Memory B cell (primary cell): Measurements from ENCODE around the gene FBXO38.
"Not testable (repeated sequence)": the region's sequence is repeated elsewhere in the genome, so short reads cannot be mapped to it uniquely, and the experiment has no call there.

ENCODE experiments used
- ATAC-seq: fragments of 150-1000 bp; cut with Tn5 transposase; 2 replicates; pipeline ENCODE4 v1.10.0; 2021; ENCODE audit warnings: low read depth, mild to moderate bottlenecking, moderate library complexity
- DNase-seq, 2 donors: peaks; one replicate each; pipeline ENCODE4 v3.0.0; 2022; ENCODE audit warnings: low spot score in 2 of 2
- H3K27ac Mint-ChIP-seq: one replicate; pipeline ENCODE4 v1.8.0; 2022; ENCODE audit warnings: mild to moderate bottlenecking, moderate library complexity, mixed read lengths
- H3K27me3 Mint-ChIP-seq: one replicate; pipeline ENCODE4 v1.8.0; 2022; ENCODE audit warnings: mixed read lengths
- H3K36me3 Mint-ChIP-seq: one replicate; pipeline ENCODE4 v1.8.0; 2022; ENCODE audit warnings: mild to moderate bottlenecking, mixed read lengths
- H3K4me1 Mint-ChIP-seq: one replicate; pipeline ENCODE4 v1.8.0; 2022; ENCODE audit warnings: mixed read lengths
- H3K4me3 Mint-ChIP-seq: one replicate; pipeline ENCODE4 v1.8.0; 2022; ENCODE audit warnings: mild to moderate bottlenecking, moderate library complexity, mixed read lengths
- H3K9me3 Mint-ChIP-seq: one replicate; pipeline ENCODE4 v1.8.0; 2022; ENCODE audit warnings: mixed read lengths

FBXO38 gene

DNA sequence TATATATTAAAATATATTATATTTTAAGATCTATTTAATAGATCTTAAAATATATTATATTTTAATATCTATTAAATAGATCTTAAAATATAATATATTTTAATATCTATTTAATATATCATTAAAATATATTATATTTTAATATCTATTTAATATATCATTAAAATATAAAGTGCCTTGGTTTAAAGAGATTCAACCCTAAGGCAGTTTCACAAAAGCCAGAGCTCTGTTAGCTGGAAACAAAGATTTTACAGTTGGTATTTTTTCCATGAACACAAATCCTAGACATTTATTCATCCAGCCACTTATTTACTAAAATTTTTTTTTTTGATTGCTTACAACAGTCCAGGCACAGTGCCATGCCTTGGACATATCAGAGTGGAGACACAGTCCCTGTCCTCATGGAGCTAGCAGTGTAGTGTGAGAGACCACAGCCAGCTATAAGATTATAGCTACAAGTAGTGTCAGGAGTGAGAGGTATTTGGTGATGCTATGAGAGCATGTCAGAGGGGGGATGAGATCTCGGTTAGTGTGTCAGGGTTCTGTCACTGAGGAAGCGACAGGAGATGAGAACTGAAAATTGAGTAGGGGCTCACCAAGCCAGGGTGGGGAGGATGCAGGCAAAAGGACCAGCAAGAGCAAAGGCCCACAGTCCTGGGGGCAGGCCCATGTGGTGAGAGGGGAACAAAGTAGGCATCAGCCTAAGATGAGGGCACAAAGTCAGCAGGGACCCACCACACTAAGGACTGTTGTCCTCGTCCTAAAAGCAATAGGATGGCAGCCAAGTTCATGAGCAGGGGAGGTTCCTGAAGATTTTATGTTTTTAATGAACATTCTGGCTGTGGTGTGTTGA is 74.5 kb downstream of the FBXO38 start:
- no peaks in the 10 kb centered on the region for H3K9me3 Mint-ChIP-seq
- peaks cover 20% of the 10 kb centered on the region for H3K27me3 Mint-ChIP-seq
- no peak for DNase-seq
- H3K4me3 Mint-ChIP-seq = no peak overlapping the region
- peaks cover 2% of the 10 kb centered on the region for H3K4me1 Mint-ChIP-seq
- no peaks in the 10 kb centered on the region for H3K36me3 Mint-ChIP-seq
- no peak overlapping the region for H3K27ac Mint-ChIP-seq
- ATAC-seq = no peak

DNA sequence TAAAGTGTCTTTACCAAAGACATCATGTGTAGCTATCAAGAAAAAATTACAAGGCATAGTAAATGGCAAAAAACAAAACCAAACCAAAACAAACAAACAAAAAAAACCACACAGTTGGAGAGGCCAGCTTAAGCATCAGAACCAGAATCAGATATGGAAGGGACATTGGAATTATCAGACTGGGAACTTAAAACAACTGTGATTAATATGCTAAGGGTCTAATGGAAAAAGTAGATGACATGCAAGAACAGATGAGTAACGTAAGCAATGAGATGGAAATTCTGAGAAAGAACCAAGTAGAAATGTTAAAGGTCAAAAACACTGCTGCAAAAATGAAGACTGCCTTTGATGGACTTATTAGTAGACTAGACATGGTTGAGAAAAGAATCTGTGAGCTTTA is 75.9 kb downstream of the FBXO38 start:
- peaks cover 2% of the 10 kb centered on the region for H3K4me1 Mint-ChIP-seq
- no peaks in the 10 kb centered on the region for H3K9me3 Mint-ChIP-seq
- H3K27me3 Mint-ChIP-seq = peaks cover 16% of the 10 kb centered on the region
- DNase-seq (no peak), ATAC-seq (no peak)
- no peak overlapping the region for H3K27ac Mint-ChIP-seq
- H3K36me3 Mint-ChIP-seq = no peaks in the 10 kb centered on the region
- H3K4me3 Mint-ChIP-seq = no peak overlapping the region

DNA sequence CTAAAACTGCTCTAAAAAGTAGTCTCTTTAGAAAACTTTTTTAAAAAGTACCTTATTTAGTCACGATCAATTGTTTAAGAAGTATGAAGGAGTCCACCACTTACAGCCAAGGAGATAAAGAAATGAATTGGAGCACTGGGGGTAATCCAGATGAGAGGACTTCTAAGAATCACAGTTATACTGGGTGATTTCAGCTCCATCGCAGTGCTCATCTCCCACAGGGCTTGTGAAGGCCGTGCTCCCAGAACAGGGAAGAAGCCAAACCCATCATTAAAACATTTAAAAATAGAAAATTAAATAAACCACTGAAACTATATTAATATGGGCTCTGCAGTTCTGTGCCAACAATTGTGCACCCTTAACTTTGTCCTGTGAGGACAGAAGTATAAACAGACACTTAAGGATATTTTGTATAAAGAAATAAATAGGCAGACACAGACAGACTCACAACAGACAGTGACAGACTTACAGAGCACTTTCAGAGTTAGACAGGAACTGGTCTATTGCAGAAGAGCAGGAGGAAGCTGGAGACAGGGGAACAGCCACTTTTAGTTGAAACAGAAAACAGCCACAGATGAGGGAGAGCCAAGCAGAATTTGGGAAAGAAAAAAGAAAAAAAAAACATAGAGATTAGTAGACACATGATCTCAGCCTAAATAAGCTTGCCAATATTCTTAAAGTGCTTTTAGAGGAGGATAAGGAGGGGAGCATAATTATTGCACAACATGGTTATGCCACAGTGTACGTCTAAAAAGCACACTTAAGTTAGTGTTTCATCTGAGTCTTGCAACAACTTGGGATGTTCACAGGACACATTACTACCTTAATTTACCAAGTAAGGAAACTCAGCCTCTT is 81.8 kb downstream of the FBXO38 start:
- no peak overlapping the region for H3K4me3 Mint-ChIP-seq
- no peaks in the 10 kb centered on the region for H3K27me3 Mint-ChIP-seq
- no peaks in the 10 kb centered on the region for H3K4me1 Mint-ChIP-seq
- no peak for ATAC-seq
- no peaks in the 10 kb centered on the region for H3K36me3 Mint-ChIP-seq
- DNase-seq = no peak
- H3K27ac Mint-ChIP-seq = no peak overlapping the region
- H3K9me3 Mint-ChIP-seq = no peaks in the 10 kb centered on the region

DNA sequence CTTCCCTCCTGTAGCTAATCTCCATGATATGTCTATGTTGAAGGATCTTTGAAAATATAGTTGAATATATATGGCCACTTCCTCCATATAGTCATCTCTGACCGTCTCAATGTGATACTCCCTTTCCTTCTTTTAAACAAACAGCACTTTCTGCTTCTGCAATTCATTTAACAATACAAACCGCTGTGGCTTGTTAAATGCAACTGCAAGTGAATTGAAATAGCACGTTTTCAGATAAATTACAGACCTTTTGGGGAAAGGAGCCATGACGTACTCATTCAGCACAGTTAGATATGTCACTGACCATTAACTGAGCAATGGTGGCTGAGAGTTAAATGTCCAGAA is 82.5 kb downstream of the FBXO38 start:
- no peak for ATAC-seq
- Mint-ChIP-seq H3K9me3 (no peaks in the 10 kb centered on the region), H3K4me3 (no peak overlapping the region), H3K36me3 (no peaks in the 10 kb centered on the region), H3K27me3 (no peaks in the 10 kb centered on the region), H3K27ac (no peak overlapping the region), H3K4me1 (no peaks in the 10 kb centered on the region)
- DNase-seq = no peak

DNA sequence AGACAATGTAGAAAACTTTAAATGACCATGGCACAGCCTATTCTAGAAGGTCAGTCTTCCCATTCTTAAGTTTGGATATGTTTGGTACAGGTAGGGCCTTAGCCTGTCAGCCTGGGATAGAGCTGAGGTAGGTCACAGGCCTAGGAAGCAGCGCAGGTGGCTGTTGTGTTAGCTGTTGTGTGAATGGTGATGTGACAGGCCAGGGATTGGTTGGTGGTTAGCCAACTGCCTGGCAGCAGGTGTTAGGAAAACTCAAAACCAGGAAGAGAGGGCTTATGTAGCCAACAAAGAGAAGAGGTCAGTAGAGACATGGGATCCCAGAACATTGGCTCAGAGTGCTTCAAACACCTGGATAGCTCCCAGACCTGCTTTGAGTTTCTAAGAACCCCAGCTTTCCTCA is 84.2 kb downstream of the FBXO38 start:
- no peak for DNase-seq
- H3K4me3 Mint-ChIP-seq = no peak overlapping the region
- ATAC-seq = no peak
- peaks cover 5% of the 10 kb centered on the region for H3K27me3 Mint-ChIP-seq
- no peaks in the 10 kb centered on the region for H3K36me3 Mint-ChIP-seq
- H3K4me1 Mint-ChIP-seq = no peaks in the 10 kb centered on the region
- no peak overlapping the region for H3K27ac Mint-ChIP-seq
- H3K9me3 Mint-ChIP-seq = no peaks in the 10 kb centered on the region

DNA sequence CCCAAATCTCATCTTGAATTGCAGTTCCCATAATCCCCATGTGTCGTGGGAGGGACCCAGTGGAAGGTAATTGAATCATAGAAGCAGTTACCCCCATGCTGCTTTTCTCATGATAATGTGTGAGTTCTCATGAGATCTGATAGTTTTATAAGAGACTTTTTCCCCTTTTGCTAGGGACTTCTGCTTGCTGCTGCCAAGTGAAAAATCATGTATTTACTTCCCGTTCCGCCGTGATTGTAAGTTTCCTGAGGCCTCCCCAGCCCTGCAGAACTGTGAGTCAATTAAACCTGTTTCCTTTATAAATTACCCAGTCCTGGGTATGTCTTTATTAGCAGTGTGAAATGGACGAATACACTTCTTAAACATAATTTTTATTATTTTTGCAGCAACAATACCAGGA is 85.0 kb downstream of the FBXO38 start:
- H3K27me3 Mint-ChIP-seq, H3K27ac Mint-ChIP-seq, H3K36me3 Mint-ChIP-seq, H3K4me1 Mint-ChIP-seq, H3K9me3 Mint-ChIP-seq, ATAC-seq, DNase-seq, H3K4me3 Mint-ChIP-seq: not testable (repeated sequence)

DNA sequence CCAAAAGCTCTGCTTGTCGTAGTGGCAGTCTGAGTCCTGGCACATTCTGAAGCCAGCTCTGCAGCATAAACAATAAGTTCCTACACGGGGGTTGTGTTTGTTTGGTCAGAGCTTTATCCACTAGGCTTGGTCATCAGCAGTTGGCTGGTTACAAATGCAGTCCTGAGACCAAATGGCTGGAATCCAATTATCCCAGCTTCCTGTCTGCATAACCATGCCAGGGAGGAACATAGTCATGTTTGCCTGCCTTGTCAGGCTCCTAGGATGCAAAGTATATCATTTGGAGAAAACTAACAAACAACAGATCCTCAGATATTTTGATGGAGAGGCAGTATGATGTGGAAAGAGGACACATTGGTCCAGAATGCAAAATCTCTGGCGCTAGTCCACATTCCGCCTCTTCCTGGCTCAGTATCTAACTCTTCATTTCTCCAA is 85.8 kb downstream of the FBXO38 start:
- Mint-ChIP-seq H3K27ac (no peak overlapping the region), H3K36me3 (no peaks in the 10 kb centered on the region), H3K9me3 (no peaks in the 10 kb centered on the region), H3K4me1 (no peaks in the 10 kb centered on the region), H3K27me3 (peaks cover 5% of the 10 kb centered on the region), H3K4me3 (no peak overlapping the region)
- no peak for DNase-seq
- no peak for ATAC-seq

DNA sequence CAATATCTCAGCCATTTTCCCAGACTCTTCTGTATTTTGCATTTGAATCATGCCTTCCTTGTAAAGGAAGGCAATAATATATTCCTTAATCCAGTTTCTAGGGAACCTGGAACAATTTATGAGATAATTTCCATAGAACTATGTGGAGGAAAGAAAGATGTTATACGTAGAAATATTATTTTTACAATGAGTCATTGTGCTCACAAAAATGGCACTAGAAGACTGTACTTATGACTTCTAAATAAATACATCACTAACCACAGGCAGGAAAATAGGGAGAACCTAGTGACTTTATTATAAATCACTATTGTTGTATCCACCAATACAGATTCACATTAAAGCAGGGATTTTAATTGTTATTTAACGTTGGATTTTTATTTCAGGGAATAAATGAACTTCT is 87.6 kb downstream of the FBXO38 start:
- peaks cover 5% of the 10 kb centered on the region for H3K27me3 Mint-ChIP-seq
- no peaks in the 10 kb centered on the region for H3K36me3 Mint-ChIP-seq
- ATAC-seq (no peak), DNase-seq (no peak)
- no peak overlapping the region for H3K4me3 Mint-ChIP-seq
- H3K9me3 Mint-ChIP-seq = no peaks in the 10 kb centered on the region
- no peaks in the 10 kb centered on the region for H3K4me1 Mint-ChIP-seq
- no peak overlapping the region for H3K27ac Mint-ChIP-seq

DNA sequence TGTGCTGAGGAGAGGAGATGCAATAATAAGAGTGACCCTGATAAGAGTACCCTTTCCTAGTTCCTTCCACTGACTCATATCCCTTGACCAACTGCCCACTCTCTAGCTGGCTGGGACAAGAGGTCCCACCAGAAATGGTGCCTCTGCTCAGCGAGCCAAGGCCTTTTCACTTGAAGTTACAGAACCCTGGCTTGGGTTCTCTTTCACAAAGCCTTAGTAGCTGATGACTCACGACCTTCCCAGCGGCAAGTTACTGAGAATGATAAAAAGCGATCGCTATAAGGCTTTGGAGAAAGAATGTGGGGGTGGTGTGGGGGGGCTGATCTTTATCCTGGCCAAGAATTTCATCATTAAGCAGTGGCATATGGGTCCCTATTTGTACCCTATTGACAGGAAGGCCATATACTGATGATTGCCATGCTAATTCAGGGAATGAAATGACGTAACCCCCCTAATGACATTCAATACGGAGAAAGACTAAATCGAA is 90.3 kb downstream of the FBXO38 start:
- DNase-seq (no peak), ATAC-seq (no peak)
- Mint-ChIP-seq H3K4me1 (no peaks in the 10 kb centered on the region), H3K27ac (no peak overlapping the region), H3K27me3 (peaks cover 16% of the 10 kb centered on the region), H3K9me3 (no peaks in the 10 kb centered on the region), H3K36me3 (no peaks in the 10 kb centered on the region), H3K4me3 (no peak overlapping the region)

DNA sequence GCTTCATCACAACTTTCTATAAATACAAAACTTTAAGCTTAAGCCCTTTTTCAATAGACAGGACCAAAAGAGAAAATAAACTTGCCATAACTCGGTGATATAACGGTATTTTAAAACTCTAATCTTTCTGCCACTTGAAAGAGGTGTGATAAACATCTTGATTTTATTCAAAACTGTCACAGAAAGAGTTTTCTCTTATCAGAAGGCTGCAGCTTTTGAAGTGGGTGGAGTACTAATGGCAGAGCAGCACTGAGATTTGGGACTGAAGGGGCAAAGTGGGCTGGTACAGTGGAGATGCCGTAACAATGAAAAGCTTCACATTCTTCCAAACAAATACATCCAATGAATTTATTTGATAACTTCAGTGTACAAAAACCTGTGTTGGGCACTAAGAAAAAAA is 92.5 kb downstream of the FBXO38 start:
- Mint-ChIP-seq H3K36me3 (no peaks in the 10 kb centered on the region), H3K4me1 (no peaks in the 10 kb centered on the region)
- DNase-seq = no peak

DNA sequence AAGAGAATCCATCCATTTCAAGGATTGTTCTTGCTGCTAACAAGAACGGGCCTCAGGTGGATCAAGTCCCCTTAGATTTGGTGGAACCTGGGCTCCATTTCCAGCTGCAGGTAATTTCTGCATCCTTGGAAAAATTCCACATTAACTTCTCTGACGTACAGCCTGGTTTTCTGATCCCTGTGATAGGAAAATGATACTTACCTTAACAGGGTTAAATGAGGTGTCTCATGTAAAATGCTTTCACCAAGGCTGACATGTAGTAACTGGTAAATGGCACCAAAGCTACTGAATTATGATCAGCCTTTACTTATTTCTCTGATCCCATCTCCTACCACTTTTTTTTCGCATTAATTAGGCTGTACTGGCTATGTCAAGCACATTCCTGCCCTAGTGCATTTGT is 93.7 kb downstream of the FBXO38 start:
- no peaks in the 10 kb centered on the region for H3K9me3 Mint-ChIP-seq
- no peak overlapping the region for H3K27ac Mint-ChIP-seq
- ATAC-seq = no peak
- H3K36me3 Mint-ChIP-seq = no peaks in the 10 kb centered on the region
- peaks cover 16% of the 10 kb centered on the region for H3K27me3 Mint-ChIP-seq
- H3K4me3 Mint-ChIP-seq = no peak overlapping the region
- no peak for DNase-seq
- H3K4me1 Mint-ChIP-seq = peaks cover 2% of the 10 kb centered on the region

More for the DNA sequence above, 92.5 kb downstream of the FBXO38 start:
- no peak overlapping the region for H3K4me3 Mint-ChIP-seq
- no peaks in the 10 kb centered on the region for H3K9me3 Mint-ChIP-seq
- peaks cover 16% of the 10 kb centered on the region for H3K27me3 Mint-ChIP-seq
- ATAC-seq = no peak
- no peak overlapping the region for H3K27ac Mint-ChIP-seq

DNA sequence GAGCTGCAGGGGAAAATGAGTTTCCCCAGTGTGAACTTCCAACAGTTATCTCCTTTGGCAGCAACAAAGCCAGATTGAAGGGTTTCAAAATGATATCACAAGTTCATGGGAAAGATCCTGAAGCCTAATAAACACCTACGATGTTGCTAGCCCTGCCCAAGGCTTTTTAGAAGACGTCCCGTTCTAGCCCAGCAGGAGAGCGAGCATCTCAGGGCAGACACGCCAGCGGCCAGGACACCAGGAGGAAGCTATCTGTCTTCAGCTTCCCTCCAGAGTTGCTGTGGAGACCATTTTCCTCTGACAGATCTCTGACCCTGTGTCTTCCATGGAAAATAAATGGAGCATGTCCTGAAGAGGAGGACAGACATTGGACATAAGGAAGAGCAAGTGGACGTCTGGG is 98.4 kb downstream of the FBXO38 start:
- H3K4me1 Mint-ChIP-seq = peaks cover 6% of the 10 kb centered on the region
- H3K4me3 Mint-ChIP-seq = no peak overlapping the region
- ATAC-seq (no peak), DNase-seq (no peak)
- H3K27ac Mint-ChIP-seq = no peak overlapping the region
- peaks cover 21% of the 10 kb centered on the region for H3K27me3 Mint-ChIP-seq
- H3K36me3 Mint-ChIP-seq = no peaks in the 10 kb centered on the region
- H3K9me3 Mint-ChIP-seq = no peaks in the 10 kb centered on the region

DNA sequence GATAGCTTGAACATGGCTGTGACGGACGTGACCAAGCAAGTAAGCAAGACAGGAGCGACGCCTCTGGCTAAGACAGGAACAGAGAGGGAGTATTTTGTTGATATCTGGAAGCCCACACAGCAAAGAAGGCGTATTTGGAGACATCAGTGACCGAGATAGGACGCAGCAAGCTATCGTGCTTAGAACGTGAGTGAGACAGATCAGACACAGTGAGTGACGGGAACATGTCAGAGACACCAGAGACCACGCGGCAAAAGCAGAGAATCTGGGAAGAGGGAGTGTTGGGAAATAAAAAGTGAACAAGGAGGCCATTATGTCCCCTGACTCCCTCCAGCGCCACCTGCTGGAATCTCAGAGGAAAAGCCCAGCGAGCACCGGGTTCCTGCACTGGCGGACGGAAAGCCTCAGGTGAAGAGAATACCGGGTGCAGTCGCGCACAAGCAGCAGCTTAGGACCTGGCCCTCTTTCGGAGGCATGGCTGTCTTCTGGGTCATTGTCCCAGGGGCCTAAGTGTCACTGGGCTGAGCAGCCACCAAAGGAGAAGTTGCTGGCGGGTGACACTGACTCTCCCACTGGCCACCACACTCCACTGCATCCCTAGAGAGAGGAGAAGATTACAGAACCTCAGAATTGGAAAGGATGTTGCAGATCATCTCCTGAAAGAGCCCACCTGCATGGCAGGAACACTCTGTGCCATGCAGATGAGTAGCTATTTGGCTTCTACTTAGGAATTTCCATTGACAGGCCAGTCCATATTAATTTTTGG is 99.1 kb downstream of the FBXO38 start:
- Mint-ChIP-seq H3K9me3 (no peaks in the 10 kb centered on the region), H3K36me3 (no peaks in the 10 kb centered on the region), H3K4me3 (no peak overlapping the region), H3K4me1 (peaks cover 6% of the 10 kb centered on the region), H3K27ac (no peak overlapping the region), H3K27me3 (peaks cover 22% of the 10 kb centered on the region)
- ATAC-seq (peak; percentile 41), DNase-seq (peak; percentile 38 to 44)

DNA sequence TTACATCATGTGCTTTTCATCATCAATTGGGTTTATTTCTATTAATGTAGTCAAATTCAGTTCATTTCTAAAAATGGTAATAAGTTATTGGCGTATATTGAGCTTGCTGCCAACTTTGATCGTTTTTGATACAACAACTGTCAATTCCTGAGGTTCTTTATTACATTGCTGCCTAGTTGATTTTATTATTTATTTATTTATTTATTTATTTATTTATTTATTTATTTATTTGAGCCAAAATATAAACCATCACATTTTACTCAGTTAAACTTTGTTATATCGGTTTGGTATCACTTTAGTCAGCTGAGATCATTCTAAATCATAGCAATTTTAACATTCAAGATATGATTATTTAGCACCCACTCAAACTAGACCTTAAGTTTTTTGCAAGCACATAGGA is 100.0 kb downstream of the FBXO38 start:
- Mint-ChIP-seq H3K27ac (no peak overlapping the region), H3K4me3 (no peak overlapping the region), H3K36me3 (no peaks in the 10 kb centered on the region), H3K27me3 (peaks cover 19% of the 10 kb centered on the region), H3K4me1 (peaks cover 6% of the 10 kb centered on the region), H3K9me3 (no peaks in the 10 kb centered on the region)
- ATAC-seq = no peak
- no peak for DNase-seq
